Colonic mucosa (tissue), 4 donors: ENCODE measurements around the gene NUP188. TPM values are rescaled to one million over a fixed set of nuclear protein-coding genes. Genes with fewer than 3 reads are reported as not detected.

Experiments
- DNase-seq: peaks from one replicate; pipeline ENCODE4 v3.0.0-alpha.2; 2020
- H3K27ac ChIP-seq: fragments of 200-600 bp; one replicate; pipeline ENCODE4 v1.8.0; 2021
- H3K27me3 ChIP-seq: fragments of 200-600 bp; one replicate; pipeline ENCODE4 v1.8.0; 2021
- H3K36me3 ChIP-seq: fragments of 200-600 bp; one replicate; pipeline ENCODE4 v1.8.0; 2021
- H3K4me1 ChIP-seq: fragments of 200-600 bp; one replicate; pipeline ENCODE4 v1.8.0; 2021; ENCODE audit warnings: mild to moderate bottlenecking
- H3K4me3 ChIP-seq: fragments of 200-600 bp; one replicate; pipeline ENCODE4 v1.8.0; 2021
- H3K9ac ChIP-seq, 2 donors: one replicate each; pipeline ENCODE4 v1.7.0; 2013; ENCODE audit warnings: control low read depth in 2 of 2, low read depth in 2 of 2, low read length in 2 of 2
- H3K9me3 ChIP-seq: fragments of 200-600 bp; one replicate; pipeline ENCODE4 v1.8.0; 2021
- intact Hi-C: fragments of 100-400 bp; cut with DNase I; formaldehyde crosslinking; loops from one replicate; pipeline ENCODE4 v1.14.1; 2022
- total RNA-seq, 2 donors: library from RNA; stranded (reverse); fragmentation: NEBNext Ultra II Directional in 1 of 2; extraction: Animal tissue kit (Norgen Biotek cat#: 25700) in 1 of 2; gene quantifications; one replicate each; pipeline ENCODE4 v1.2.1, GENCODE V29; 2021
- TF ChIP-seq, protein P1 (sequence below): fragments of 200-600 bp; IDR thresholded peaks from one replicate; pipeline ENCODE4 v1.8.0; 2022; ENCODE audit warnings: antibody characterized with exemption, mild to moderate bottlenecking
- donor health status: healthy.
- donor health status: DM: no; HTN: no; CAD: no.
- donor health status: DM: no; HTN: no; CAD: no.

The NUP188 gene
- total RNA-seq, 2 donors from 2014 or later = 26.8 to 43.9 TPM

GRCh38 chr9:129022037-129022436 lies 74.5 kb downstream of the NUP188 start:
- no peak overlapping the region for H3K9ac ChIP-seq
- peaks cover 7% of the 10 kb centered on the region for H3K4me1 ChIP-seq
- H3K9me3 ChIP-seq = no peaks in the 10 kb centered on the region
- no peak for DNase-seq
- H3K27ac ChIP-seq = no peak overlapping the region
- H3K27me3 ChIP-seq = no peaks in the 10 kb centered on the region
- intact Hi-C loops = no loop called here
- no peak overlapping the region for H3K4me3 ChIP-seq
- TF ChIP-seq, protein P1, sequence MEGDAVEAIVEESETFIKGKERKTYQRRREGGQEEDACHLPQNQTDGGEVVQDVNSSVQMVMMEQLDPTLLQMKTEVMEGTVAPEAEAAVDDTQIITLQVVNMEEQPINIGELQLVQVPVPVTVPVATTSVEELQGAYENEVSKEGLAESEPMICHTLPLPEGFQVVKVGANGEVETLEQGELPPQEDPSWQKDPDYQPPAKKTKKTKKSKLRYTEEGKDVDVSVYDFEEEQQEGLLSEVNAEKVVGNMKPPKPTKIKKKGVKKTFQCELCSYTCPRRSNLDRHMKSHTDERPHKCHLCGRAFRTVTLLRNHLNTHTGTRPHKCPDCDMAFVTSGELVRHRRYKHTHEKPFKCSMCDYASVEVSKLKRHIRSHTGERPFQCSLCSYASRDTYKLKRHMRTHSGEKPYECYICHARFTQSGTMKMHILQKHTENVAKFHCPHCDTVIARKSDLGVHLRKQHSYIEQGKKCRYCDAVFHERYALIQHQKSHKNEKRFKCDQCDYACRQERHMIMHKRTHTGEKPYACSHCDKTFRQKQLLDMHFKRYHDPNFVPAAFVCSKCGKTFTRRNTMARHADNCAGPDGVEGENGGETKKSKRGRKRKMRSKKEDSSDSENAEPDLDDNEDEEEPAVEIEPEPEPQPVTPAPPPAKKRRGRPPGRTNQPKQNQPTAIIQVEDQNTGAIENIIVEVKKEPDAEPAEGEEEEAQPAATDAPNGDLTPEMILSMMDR = no peak
- no peaks in the 10 kb centered on the region for H3K36me3 ChIP-seq

DNA sequence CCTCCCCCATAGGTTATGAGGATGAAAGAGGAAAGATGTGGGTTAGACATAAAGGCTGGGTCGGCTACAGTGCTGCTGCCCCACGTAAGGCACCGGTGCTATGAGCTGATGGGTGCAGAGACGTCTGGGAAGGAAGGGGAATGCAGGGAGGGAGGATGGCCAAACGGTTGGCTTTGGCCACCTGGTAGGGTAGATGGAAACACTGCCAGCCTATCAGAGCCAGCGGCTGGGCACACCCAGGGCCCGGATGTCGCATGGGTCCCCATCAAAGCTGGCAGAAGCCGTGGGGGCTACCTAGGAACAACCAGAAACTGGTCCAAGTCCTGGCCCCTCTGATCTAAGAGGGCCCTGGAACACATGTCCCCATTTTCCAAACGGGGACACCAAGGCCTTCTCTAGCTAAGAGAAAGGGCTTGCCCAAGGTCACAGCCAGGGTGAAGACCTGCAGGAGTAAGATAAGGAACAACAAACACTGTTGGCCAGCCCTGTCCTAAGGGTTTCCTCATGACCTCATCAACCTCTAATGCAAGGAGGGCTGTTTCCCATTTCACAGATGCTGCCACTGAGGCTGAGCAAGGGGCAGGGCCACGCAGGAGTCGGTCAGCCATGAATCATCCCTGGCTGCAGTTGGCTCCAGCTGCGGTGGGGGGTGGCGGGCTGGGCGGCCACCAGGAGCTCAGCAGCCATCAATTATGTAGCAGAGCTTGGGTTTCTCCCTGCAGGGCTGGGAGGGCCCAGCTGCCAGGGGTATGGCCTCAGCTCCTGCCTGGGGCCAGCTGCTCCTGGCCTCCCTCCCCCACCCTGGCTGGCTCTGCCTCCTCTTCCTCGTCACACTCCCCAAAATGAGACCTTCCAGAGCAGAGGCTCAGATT lies 75.8 kb downstream of the NUP188 start:
- H3K36me3 ChIP-seq = no peaks in the 10 kb centered on the region
- intact Hi-C loops = no loop called here
- H3K9ac ChIP-seq = no peak overlapping the region
- TF ChIP-seq, protein P1 = no peak
- peaks cover 10% of the 10 kb centered on the region for H3K4me1 ChIP-seq
- H3K4me3 ChIP-seq = no peak overlapping the region
- H3K27ac ChIP-seq = no peak overlapping the region
- H3K27me3 ChIP-seq = no peaks in the 10 kb centered on the region
- peak; percentile 36 for DNase-seq
- H3K9me3 ChIP-seq = no peaks in the 10 kb centered on the region

DNA sequence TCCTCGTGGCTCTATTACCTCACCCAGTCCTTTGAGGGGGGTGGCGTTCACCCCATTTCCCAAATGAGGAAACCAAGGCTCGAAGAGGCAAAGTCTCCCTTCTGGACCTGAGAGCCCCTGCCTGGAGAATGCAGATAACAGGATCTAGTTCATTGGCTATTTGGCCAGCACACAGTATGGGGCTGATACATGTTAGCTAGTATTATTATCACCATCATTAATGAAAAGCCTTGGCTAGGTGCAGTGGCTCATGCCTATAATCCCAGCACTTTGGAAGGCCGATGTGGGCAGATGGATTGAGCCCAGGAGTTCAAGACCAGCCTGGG lies 76.4 kb downstream of the NUP188 start:
- H3K9me3 ChIP-seq = no peaks in the 10 kb centered on the region
- H3K36me3 ChIP-seq = no peaks in the 10 kb centered on the region
- H3K4me1 ChIP-seq = peaks cover 10% of the 10 kb centered on the region
- no peak overlapping the region for H3K9ac ChIP-seq
- no peak for DNase-seq
- no peak overlapping the region for H3K27ac ChIP-seq
- intact Hi-C loops = no loop called here
- H3K27me3 ChIP-seq = no peaks in the 10 kb centered on the region
- TF ChIP-seq, protein P1 = no peak
- no peak overlapping the region for H3K4me3 ChIP-seq

DNA sequence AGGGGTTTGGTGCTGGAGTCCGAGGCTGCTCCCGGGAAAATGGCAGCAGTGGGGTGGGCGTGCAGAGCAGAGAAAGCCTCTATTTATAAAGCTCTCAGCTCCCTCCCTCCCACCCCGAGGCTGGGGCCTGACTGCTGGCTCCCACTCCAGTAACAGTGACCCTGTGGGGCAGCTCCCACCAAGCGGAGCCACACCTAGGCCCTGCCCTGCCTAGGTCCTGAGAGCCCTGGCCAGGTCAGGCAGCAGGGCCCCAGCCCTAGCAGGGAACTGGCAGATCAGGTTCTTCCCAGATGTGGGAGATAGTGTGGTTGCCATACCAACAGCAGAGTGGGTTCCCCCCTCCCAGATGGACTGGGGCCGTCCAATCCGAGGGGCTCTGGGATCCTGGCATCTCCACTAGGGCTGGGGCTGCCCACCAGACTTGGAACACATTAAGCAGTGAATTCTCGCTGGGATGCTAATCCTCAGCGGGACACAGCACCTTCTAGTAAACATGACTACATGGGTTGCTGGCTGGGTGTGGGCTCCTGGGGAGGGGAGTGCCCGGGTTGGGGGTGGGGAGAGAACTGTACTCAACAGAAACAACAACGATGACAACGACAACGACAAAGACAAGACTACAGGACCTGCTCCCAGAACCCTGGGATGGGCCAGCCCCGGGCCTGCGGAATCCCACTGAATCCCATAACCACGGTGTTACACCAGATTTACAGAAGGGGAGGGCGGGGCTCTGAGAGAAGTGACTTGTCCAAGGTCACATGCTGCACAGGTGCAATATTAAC lies 79.1 kb downstream of the NUP188 start:
- peaks cover 10% of the 10 kb centered on the region for H3K4me1 ChIP-seq
- intact Hi-C loops = no loop called here
- DNase-seq = peak; percentile 64
- TF ChIP-seq, protein P1 = no peak
- H3K9ac ChIP-seq = peak overlapping the region; percentile 91 to 93
- no peaks in the 10 kb centered on the region for H3K9me3 ChIP-seq
- H3K27ac ChIP-seq = peak overlapping the region; percentile 84
- H3K36me3 ChIP-seq = no peaks in the 10 kb centered on the region
- peak overlapping the region; percentile 93 for H3K4me3 ChIP-seq
- H3K27me3 ChIP-seq = no peaks in the 10 kb centered on the region

GRCh38 chr9:129027224-129027684 lies 79.8 kb downstream of the NUP188 start:
- H3K9ac ChIP-seq = peak overlapping the region; percentile 91 to 93
- peaks cover 10% of the 10 kb centered on the region for H3K4me1 ChIP-seq
- no peaks in the 10 kb centered on the region for H3K27me3 ChIP-seq
- peak overlapping the region; percentile 93 for H3K4me3 ChIP-seq
- TF ChIP-seq, protein P1 = no peak
- intact Hi-C loops = no loop called here
- H3K36me3 ChIP-seq = no peaks in the 10 kb centered on the region
- peak overlapping the region; percentile 84 for H3K27ac ChIP-seq
- peak; percentile 42 for DNase-seq
- H3K9me3 ChIP-seq = no peaks in the 10 kb centered on the region
